ENCODE results near the gene PDE8A. TPM values are rescaled to one million over a fixed set of nuclear protein-coding genes. Genes with fewer than 3 reads are reported as not detected.

PDE8A gene
- total and polyA plus RNA-seq, 2 of the 4 experiments (the other 2 are of a cell fraction): 32.4 to 35.9 TPM

DNA sequence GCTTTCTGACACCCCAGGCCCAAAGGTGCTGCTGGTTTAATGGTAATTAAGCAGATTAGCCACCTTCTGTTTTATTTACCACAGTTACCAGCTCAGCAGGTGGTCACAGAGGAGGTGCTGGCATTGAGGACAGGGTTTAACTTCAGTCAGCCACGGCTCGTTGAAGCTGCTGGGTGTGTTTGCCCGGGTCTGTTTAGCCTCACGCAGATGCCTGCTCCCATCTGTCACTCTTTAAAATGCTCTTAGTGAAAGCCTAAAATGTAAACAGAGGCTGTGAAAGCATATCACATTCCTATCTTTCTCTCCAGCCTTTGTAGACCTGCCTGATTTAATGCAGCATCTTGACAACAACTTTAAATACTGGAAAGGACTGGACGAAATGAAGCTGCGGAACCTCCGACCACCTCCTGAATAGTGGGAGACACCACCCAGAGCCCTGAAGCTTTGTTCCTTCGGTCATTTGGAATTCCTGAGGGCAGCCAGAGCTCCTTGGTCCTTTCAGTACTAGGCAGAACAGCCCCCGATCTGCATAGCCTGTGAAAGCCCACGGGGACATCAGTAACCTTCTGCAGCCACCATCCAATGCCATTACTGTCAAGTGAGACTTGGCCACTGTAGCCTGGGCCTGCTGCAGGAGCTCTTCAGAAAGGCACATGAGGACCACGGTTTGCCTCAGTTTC lies 156.0 kb downstream of the PDE8A start:
- Histone ChIP-seq H3K18ac (ENCODE audit: low read depth, low read length) (no peak overlapping the region), H2AK9ac (replicated peaks; ENCODE audit: low read depth, low read length, poor library complexity) (no peak overlapping the region), H2BK15ac (ENCODE audit: low read depth, low read length) (no peak overlapping the region), H3K36me3 (ENCODE audit: control insufficient read depth, insufficient read depth, low read length) (peaks cover 33% of the 10 kb centered on the region), H3K4me3 (ENCODE audit: insufficient read depth, low read depth, low read length) (no peak overlapping the region), H3K27ac (ENCODE audit: insufficient read depth, low read length) (no peak overlapping the region), H3K14ac (replicated peaks; ENCODE audit: low read depth, low read length) (no peak overlapping the region), H2AK5ac (ENCODE audit: low read depth, low read length) (no peak overlapping the region), H4K8ac (ENCODE audit: low read depth in 2 of 2, low read length in 2 of 2) (no peak overlapping the region), H3K4me2 (ENCODE audit: low read depth, low read length) (no peak overlapping the region), H2BK5ac (ENCODE audit: low read depth, low read length, poor library complexity, severe bottlenecking) (no peak overlapping the region), H3K9me1 (ENCODE audit: insufficient read depth, low read length) (peaks cover 2% of the 10 kb centered on the region), H2BK120ac (ENCODE audit: low read depth, low read length) (no peak overlapping the region), H3K9me3 (ENCODE audit: control insufficient read depth, insufficient read depth, low read length) (no peaks in the 10 kb centered on the region), H3K9ac (ENCODE audit: low read depth, low read length) (no peak overlapping the region), H3K79me1 (ENCODE audit: low read depth in 1 of 2, low read length in 2 of 2) (peaks cover under 1 to 5% of the 10 kb centered on the region in 2 experiments; a peak in 2 of 4 replicates), H3K4me1 (ENCODE audit: control insufficient read depth, insufficient read depth, low read length) (peaks cover 14% of the 10 kb centered on the region), H2BK20ac (ENCODE audit: low read depth, low read length) (no peak overlapping the region), H3K23ac (ENCODE audit: low read depth, low read length) (no peak overlapping the region), H3K4ac (ENCODE audit: low read depth, low read length) (no peak overlapping the region), H4K91ac (ENCODE audit: insufficient read depth, low read depth, low read length) (no peak overlapping the region), H3K56ac (ENCODE audit: extremely low read depth, insufficient read depth, low read length) (no peak overlapping the region), H4K20me1 (ENCODE audit: insufficient read depth, low read length) (no peaks in the 10 kb centered on the region), H2AFZ (replicated peaks; ENCODE audit: low read length, poor library complexity) (no peak overlapping the region), H4K5ac (ENCODE audit: low read depth, low read length) (no peak overlapping the region), H3K27me3 (ENCODE audit: control insufficient read depth, insufficient read depth, low read length) (no peaks in the 10 kb centered on the region)
- WGBS, 2 experiments (ENCODE audit: extremely low coverage in 2 of 2, insufficient read length in 1 of 2): 60% methylated on average over 3 of the region's 11 CpGs; no CpG with 5 or more reads in 1 of the 2 experiments
- ChIA-PET POLR2A (ENCODE audit: unreplicated experiment) (no interaction called here), CTCF (no interaction called here)
- BruUV-seq (replicated peaks): no TSS peak
- TF ChIP-seq RCOR1 (IDR thresholded peaks at IDR 0.05; ENCODE audit: insufficient replicate concordance, low read length) (no peak), NFE2L2 (IDR thresholded peaks at IDR 0.05; ENCODE audit: low read depth, low read length) (no peak), MAZ (IDR thresholded peaks at IDR 0.05; ENCODE audit: borderline replicate concordance, low read depth, low read length) (no peak), RAD21 (IDR thresholded peaks at IDR 0.05; ENCODE audit: low read length) (no peak), MXI1 (IDR thresholded peaks at IDR 0.05; ENCODE audit: borderline replicate concordance, low read depth, low read length) (no peak), CHD1 (IDR thresholded peaks at IDR 0.05; ENCODE audit: low read depth, low read length) (no peak)
- in situ Hi-C loops (cut with MboI; ENCODE audit: low sequenced_read_pairs): no loop called here
- ATAC-seq (ENCODE audit: low read depth) (peak; percentile 74), DNase-seq (peak; percentile 6)
- intact Hi-C loops (cut with micrococcal nuclease): no loop called here
- dilution Hi-C loops (cut with HindIII; ENCODE audit: low sequenced_read_pairs, unreplicated experiment): no loop called here
